Stimulated activated naive B cell treated with anti-CD40 and anti-IgM and Interleukin-4, amounts not matched to agents 10 μg/mL and 1 μg/mL and 100 μg/mL, for 72 hours (primary cell): Measurements from ENCODE around the gene COL4A3.

Experiments
- ATAC-seq, 2 donors: fragments of 150-1000 bp; cut with Tn5 transposase; replicated peaks; 2 replicates each; pipeline ENCODE4 v1.10.0; 2021; ENCODE audit warnings: moderate library complexity in 1 of 2
- DNase-seq: peaks from one replicate; pipeline ENCODE4 v3.0.0; 2021
- H3K27ac Mint-ChIP-seq: one replicate; pipeline ENCODE4 v1.8.0; 2022; ENCODE audit warnings: mild to moderate bottlenecking, mixed read lengths
- H3K27me3 Mint-ChIP-seq, 2 donors: one replicate each; pipeline ENCODE4 v1.8.0; 2022; ENCODE audit warnings: mixed read lengths in 2 of 2
- H3K36me3 Mint-ChIP-seq, 2 donors: one replicate each; pipeline ENCODE4 v1.8.0; 2022; ENCODE audit warnings: mixed read lengths in 2 of 2, mild to moderate bottlenecking in 1 of 2
- H3K4me1 Mint-ChIP-seq, 2 donors: one replicate each; pipeline ENCODE4 v1.8.0; 2022; ENCODE audit warnings: mixed read lengths in 2 of 2, mild to moderate bottlenecking in 1 of 2
- H3K4me3 Mint-ChIP-seq, 2 donors: one replicate each; pipeline ENCODE4 v1.8.0; 2022; ENCODE audit warnings: mild to moderate bottlenecking in 2 of 2, mixed read lengths in 2 of 2, moderate library complexity in 1 of 2
- H3K9me3 Mint-ChIP-seq, 2 donors: one replicate each; pipeline ENCODE4 v1.8.0; 2022; ENCODE audit warnings: mixed read lengths in 2 of 2, mild to moderate bottlenecking in 1 of 2

The COL4A3 gene

GRCh38 chr2:227312579-227312978, 148.2 kb downstream of the COL4A3 start:
- no peaks in the 10 kb centered on the region for H3K4me1 Mint-ChIP-seq
- H3K4me3 Mint-ChIP-seq, result no peak overlapping the region
- peaks cover 0 to 1% of the 10 kb centered on the region in 2 donors for H3K9me3 Mint-ChIP-seq
- no peak overlapping the region for H3K27ac Mint-ChIP-seq
- DNase-seq (no peak), ATAC-seq (no peak)
- H3K27me3 Mint-ChIP-seq, result peaks cover 0 to 7% of the 10 kb centered on the region in 2 donors
- H3K36me3 Mint-ChIP-seq, result no peaks in the 10 kb centered on the region

DNA sequence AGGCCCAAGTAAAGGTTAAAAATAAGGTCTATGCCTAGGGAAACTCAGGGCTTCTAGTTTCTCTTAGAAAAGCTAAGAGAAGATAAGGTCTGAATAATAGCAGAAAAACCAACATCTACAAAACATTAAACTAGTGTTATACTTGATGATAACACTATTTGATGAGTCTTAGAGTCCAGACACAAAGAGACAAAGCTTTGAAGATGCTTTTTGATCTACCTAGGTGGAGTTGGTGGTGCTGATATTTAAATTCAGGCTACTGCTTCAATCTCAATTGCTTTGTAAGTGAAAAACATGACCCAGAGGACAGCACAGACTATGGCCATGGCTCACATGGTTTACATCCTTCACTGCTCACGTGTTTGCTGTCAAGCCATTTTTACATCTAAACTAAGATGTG, 148.9 kb downstream of the COL4A3 start:
- Mint-ChIP-seq H3K9me3 (peaks cover 0 to 7% of the 10 kb centered on the region in 2 donors), H3K4me3 (no peak overlapping the region), H3K27ac (no peak overlapping the region), H3K36me3 (no peaks in the 10 kb centered on the region), H3K27me3 (peaks cover 0 to 12% of the 10 kb centered on the region in 2 donors), H3K4me1 (no peaks in the 10 kb centered on the region)
- ATAC-seq, result no peak
- DNase-seq, result no peak

DNA sequence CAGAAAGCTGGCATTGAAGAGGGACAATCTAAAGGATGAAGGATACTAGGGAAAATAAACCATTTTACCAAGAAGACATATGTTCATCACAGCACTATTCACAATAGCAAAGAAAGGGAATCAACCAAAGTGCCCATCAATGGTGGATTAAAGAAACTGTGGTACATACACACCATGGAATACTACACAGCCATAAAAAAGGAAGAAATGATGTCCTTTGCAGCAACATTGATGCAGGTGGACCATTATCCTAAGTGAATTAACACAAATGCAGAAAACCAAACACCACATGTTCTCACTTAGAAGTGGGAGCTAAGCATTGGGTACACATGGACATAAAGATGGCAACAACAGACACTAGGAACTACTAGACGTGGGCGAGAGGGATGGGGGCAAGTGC, 153.4 kb downstream of the COL4A3 start:
- Mint-ChIP-seq H3K27me3 (peaks cover 4 to 17% of the 10 kb centered on the region in 2 donors), H3K4me1 (no peaks in the 10 kb centered on the region), H3K4me3 (no peak overlapping the region), H3K27ac (no peak overlapping the region), H3K36me3 (peaks cover 11 to 12% of the 10 kb centered on the region in 2 donors), H3K9me3 (peaks cover 7 to 11% of the 10 kb centered on the region in 2 donors)
- DNase-seq, result no peak
- no peak for ATAC-seq

- H3K4me1 Mint-ChIP-seq, result peaks cover 4 to 6% of the 10 kb centered on the region in 2 donors
- peaks cover 14 to 17% of the 10 kb centered on the region in 2 donors for H3K36me3 Mint-ChIP-seq
- H3K27ac Mint-ChIP-seq, result no peak overlapping the region
- ATAC-seq (no peak), DNase-seq (no peak)
- peaks cover 9 to 13% of the 10 kb centered on the region in 2 donors for H3K9me3 Mint-ChIP-seq
- H3K27me3 Mint-ChIP-seq, result peaks cover 6 to 19% of the 10 kb centered on the region in 2 donors
- no peak overlapping the region for H3K4me3 Mint-ChIP-seq
Measured at GRCh38 chr2:227320305-227321094, 156.1 kb downstream of the COL4A3 start.

DNA sequence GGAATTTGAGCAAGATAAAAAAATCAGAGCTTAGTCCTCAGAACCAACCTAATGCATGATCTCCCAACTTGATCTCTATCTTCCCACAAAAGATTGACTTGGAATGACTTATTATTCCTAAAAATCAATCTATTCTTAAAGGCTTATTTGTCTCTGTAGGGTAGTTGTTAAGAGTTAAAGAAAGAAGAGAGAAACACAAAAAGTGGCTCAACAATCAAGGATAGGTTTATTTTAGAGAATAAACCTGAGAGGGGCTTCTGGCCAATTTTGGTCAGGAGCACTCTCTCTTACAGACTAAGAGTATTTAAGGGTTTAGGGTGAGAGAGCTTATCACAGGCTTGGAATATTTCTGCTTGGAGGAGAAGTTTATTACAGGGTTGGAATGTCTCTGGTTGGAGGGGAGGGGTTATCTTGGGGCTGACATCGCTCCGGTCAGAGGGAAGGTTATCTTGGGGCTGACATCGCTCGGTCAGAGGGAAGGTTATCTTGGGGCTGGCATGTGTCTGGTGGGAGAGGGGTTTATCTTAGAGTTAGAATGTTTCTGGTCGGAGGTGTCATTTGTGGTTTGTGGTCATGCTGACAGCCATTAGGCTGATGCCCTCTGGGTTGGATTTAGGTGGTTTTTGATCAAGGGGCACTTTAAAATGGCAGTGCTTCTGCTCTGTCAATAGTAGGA, 158.2 kb downstream of the COL4A3 start:
- H3K9me3 Mint-ChIP-seq, result peaks cover 9 to 11% of the 10 kb centered on the region in 2 donors
- H3K4me1 Mint-ChIP-seq, result peaks cover 9 to 24% of the 10 kb centered on the region in 2 donors
- no peak overlapping the region for H3K4me3 Mint-ChIP-seq
- H3K36me3 Mint-ChIP-seq, result peaks cover 14 to 17% of the 10 kb centered on the region in 2 donors
- no peak overlapping the region for H3K27ac Mint-ChIP-seq
- H3K27me3 Mint-ChIP-seq, result peaks cover 6 to 12% of the 10 kb centered on the region in 2 donors
- DNase-seq, result no peak
- ATAC-seq, result no peak

DNA sequence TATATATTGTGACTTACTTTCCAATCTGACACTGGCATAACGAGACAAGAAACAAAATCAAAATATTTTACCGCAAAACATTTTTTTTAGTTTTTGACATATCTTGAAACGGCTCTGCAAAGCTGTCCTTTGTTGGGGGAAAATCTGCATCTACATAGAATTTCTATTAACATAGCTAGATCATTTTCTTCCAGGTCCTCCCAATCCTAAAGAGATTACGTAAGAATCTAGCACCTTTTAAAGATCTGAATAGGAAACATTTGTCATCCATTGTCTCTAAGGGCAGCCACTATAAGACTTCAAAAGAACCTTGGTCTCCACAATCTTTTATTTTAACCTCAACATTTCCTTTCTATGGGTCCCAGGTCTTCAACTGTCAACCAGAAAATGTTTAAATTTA, 159.4 kb downstream of the COL4A3 start:
- Mint-ChIP-seq H3K4me1 (peaks cover 9 to 28% of the 10 kb centered on the region in 2 donors), H3K27ac (peak overlapping the region; percentile 97)

DNA sequence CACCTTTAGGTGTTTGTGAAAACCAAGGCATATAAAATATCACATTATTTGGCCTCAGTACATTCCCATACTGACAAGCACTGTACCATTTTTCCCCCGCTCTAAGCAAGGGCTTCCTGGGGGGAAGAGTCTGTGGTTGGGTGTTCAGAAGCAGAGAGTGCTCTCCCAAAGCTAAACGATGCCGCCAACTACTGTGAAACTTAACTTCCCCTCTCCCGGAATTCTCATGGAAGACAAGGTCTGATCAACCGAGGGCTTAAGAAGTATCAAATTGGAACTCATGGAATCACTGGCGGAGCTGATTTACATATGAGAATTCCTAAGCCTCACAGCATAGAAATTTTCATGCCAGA, 160.2 kb downstream of the COL4A3 start:
- Mint-ChIP-seq H3K9me3 (peaks cover 6 to 9% of the 10 kb centered on the region in 2 donors), H3K27ac (peak overlapping the region; percentile 97), H3K36me3 (peaks cover 17% of the 10 kb centered on the region in 2 donors), H3K4me1 (peaks cover 9 to 28% of the 10 kb centered on the region in 2 donors), H3K4me3 (peak overlapping the region; percentile 92 to 95), H3K27me3 (peaks cover 6 to 7% of the 10 kb centered on the region in 2 donors)
- ATAC-seq (peak; percentile 24 to 34), DNase-seq (peak; percentile 8)

More for the DNA sequence above, 159.4 kb downstream of the COL4A3 start:
- Mint-ChIP-seq H3K9me3 (peaks cover 6 to 9% of the 10 kb centered on the region in 2 donors), H3K27me3 (peaks cover 6 to 7% of the 10 kb centered on the region in 2 donors), H3K4me3 (peak overlapping the region in 1 of 2 donors; percentile 92), H3K36me3 (peaks cover 17% of the 10 kb centered on the region in 2 donors)
- DNase-seq (no peak), ATAC-seq (no peak)

GRCh38 chr2:227324995-227325838, 160.8 kb downstream of the COL4A3 start, which contains the start of gene MFF:
TSS of gene MFF (plus strand) at chr2:227325251. CDS start at chr2:227330666, 5,415 bp downstream.
- peaks cover 6 to 7% of the 10 kb centered on the region in 2 donors for H3K27me3 Mint-ChIP-seq
- peaks cover 17% of the 10 kb centered on the region in 2 donors for H3K36me3 Mint-ChIP-seq
- peaks cover 6 to 9% of the 10 kb centered on the region in 2 donors for H3K9me3 Mint-ChIP-seq
- peak within 1 kb of the TSS; percentile 97 for H3K27ac Mint-ChIP-seq
- H3K4me3 Mint-ChIP-seq, result peak within 1 kb of the TSS; percentile 92 to 95
- ATAC-seq, result peak; percentile 96 to 98
- H3K4me1 Mint-ChIP-seq, result peaks cover 9 to 28% of the 10 kb centered on the region in 2 donors
- peak; percentile 92 for DNase-seq

GRCh38 chr2:227325839-227326195, 161.4 kb downstream of the COL4A3 start:
- DNase-seq (no peak), ATAC-seq (peak; percentile 6 to 20)
- peaks cover 9 to 28% of the 10 kb centered on the region in 2 donors for H3K4me1 Mint-ChIP-seq
- H3K9me3 Mint-ChIP-seq, result peaks cover 6 to 9% of the 10 kb centered on the region in 2 donors
- H3K27ac Mint-ChIP-seq, result peak overlapping the region; percentile 97
- H3K4me3 Mint-ChIP-seq, result peak overlapping the region; percentile 92 to 95
- H3K36me3 Mint-ChIP-seq, result peaks cover 20 to 21% of the 10 kb centered on the region in 2 donors
- peaks cover 6 to 7% of the 10 kb centered on the region in 2 donors for H3K27me3 Mint-ChIP-seq

DNA sequence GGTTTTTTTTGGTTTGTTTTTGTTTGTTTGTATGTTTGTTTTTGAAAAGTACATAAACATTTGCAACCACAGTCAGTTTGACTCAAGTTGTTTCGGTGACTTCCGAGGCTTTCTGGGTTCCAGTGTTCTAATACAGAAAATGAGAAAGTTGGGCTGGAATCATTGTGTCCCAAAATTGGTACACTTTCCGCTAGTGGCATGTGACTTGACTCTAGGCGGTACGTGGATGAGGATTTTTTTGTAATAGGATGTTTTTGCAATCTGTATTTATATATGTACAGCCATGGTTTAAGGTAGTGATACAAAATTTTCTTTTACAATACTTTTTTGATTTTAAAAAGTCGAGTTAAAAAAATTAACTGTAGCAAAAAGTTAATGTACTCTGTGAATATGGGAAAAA, 162.4 kb downstream of the COL4A3 start:
- Mint-ChIP-seq H3K9me3 (peaks cover 6 to 8% of the 10 kb centered on the region in 2 donors), H3K27me3 (peaks cover 6 to 7% of the 10 kb centered on the region in 2 donors), H3K27ac (no peak overlapping the region), H3K4me1 (peaks cover 9 to 28% of the 10 kb centered on the region in 2 donors), H3K4me3 (no peak overlapping the region), H3K36me3 (peaks cover 23 to 26% of the 10 kb centered on the region in 2 donors)
- no peak for DNase-seq
- no peak for ATAC-seq

DNA sequence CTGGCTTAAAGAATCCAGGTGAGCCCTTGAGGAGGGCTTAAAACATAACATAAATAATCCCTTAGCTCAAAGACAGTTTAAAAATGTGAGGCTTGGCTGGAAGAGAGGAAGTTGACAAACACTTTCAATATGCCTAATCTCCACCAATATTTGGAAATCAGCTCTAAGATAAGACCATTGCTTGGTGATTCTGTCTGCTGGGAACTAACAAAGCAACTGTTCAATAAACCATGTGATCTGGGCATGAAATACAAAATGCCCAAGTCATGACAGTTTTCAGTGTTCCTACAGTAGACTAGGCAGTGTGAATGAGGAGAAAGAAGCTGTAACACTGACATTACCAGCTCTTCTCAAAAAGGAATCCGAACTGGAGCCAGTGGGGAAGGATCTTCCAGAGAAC, 171.3 kb downstream of the COL4A3 start:
- no peak for DNase-seq
- Mint-ChIP-seq H3K4me1 (peaks cover 0 to 2% of the 10 kb centered on the region in 2 donors), H3K27ac (no peak overlapping the region), H3K4me3 (no peak overlapping the region), H3K36me3 (peaks cover 44 to 60% of the 10 kb centered on the region in 2 donors), H3K9me3 (no peaks in the 10 kb centered on the region), H3K27me3 (no peaks in the 10 kb centered on the region)
- ATAC-seq, result no peak

GRCh38 chr2:227337442-227337841, 173.0 kb downstream of the COL4A3 start:
- peaks cover 34 to 50% of the 10 kb centered on the region in 2 donors for H3K36me3 Mint-ChIP-seq
- ATAC-seq (no peak), DNase-seq (no peak)
- no peaks in the 10 kb centered on the region for H3K9me3 Mint-ChIP-seq
- H3K4me3 Mint-ChIP-seq, result no peak overlapping the region
- no peak overlapping the region for H3K27ac Mint-ChIP-seq
- no peaks in the 10 kb centered on the region for H3K27me3 Mint-ChIP-seq
- no peaks in the 10 kb centered on the region for H3K4me1 Mint-ChIP-seq

DNA sequence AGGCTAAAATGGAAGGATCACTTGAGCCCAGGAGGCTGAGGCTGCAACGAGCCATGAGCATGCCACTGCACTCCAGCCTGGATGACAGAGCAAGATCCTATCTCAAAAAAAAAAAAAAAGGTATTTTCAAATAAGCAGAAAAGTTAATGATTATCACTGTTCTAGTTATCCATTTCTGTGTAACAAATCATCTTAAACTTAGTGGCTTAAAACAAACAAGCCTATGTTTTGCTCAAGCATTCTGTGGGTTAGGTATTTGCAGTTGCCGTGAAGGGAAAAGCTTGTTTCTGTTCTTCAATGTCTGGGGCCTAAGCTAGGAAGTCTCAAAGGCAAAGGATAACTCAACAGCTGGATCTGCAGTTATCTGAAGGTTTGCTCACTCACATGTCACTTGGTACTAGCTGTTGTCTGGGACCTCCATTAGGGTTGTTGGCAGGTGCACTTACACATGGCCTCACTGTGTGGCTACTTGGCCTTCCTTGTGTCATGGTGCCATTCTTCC, 174.7 kb downstream of the COL4A3 start:
- ATAC-seq, result no peak
- Mint-ChIP-seq H3K4me3 (no peak overlapping the region), H3K4me1 (no peaks in the 10 kb centered on the region), H3K27ac (peak overlapping the region; percentile 20), H3K9me3 (no peaks in the 10 kb centered on the region), H3K27me3 (no peaks in the 10 kb centered on the region), H3K36me3 (peaks cover 34 to 44% of the 10 kb centered on the region in 2 donors)
- DNase-seq, result no peak

DNA sequence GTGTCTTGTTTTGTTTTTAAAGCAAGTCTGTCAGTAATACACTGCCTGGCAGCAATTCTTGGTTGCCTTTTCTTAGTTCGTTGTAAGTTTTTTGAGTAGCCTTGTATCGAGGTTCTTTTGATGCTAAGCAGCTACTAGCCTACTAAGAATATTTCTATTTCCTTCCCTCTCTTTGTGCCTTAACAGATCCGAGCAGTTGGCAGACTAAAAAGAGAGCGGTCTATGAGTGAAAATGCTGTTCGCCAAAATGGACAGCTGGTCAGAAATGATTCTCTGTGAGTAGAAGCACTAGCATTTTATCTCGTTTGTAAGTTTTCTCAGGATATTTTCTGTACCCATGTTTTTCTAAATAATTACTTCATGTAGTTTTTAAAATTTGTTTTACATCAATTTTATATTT, 175.7 kb downstream of the COL4A3 start:
- Mint-ChIP-seq H3K27ac (no peak overlapping the region), H3K4me3 (no peak overlapping the region), H3K9me3 (no peaks in the 10 kb centered on the region), H3K4me1 (no peaks in the 10 kb centered on the region), H3K36me3 (peaks cover 29 to 35% of the 10 kb centered on the region in 2 donors), H3K27me3 (no peaks in the 10 kb centered on the region)
- no peak for DNase-seq
- ATAC-seq, result no peak
